ENCODE data around the gene CEP350. TPM values are rescaled to one million over a fixed set of nuclear protein-coding genes. Genes with fewer than 3 reads are reported as not detected.

Gene CEP350
- polyA plus RNA-seq, 1 donor (not counting 4 experiments of a cell fraction or from before 2014, with no cell fraction given) = 12.0 TPM

DNA sequence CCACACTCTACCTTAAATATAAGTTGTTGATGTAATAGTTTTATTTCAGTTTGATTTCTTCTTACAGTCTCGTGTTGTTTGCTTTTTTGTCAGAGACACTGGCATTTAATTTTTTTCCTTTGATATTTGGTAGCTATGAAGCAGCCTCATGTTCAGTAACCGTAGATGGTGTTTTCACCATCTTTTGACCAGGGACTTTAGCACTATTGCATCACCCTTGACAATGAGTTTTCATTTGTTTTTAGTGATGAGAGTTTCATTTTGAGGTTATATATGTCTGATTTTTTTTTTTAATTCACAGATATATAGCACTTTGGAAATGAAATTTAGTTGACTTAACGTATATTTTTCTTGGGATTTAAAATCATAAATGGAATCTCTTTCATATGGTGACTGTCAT is 36.2 kb downstream of the CEP350 start:
- H3K4me3 ChIP-seq (ENCODE audit: control insufficient read depth in 2 of 3, extremely low read depth in 1 of 3, insufficient read depth in 2 of 3, low read depth in 1 of 3, low read length in 3 of 3) = no peak overlapping the region
- H3K4me1 ChIP-seq (ENCODE audit: control insufficient read depth, extremely low read depth, insufficient read depth, low read length) = no peaks in the 10 kb centered on the region
- no peaks in the 10 kb centered on the region for H3K79me2 ChIP-seq (ENCODE audit: control insufficient read depth, insufficient read depth, low read length)
- no peak overlapping the region for H3K9ac ChIP-seq (ENCODE audit: control insufficient read depth, extremely low read depth, insufficient read depth, low read length)
- H3K9me3 ChIP-seq (ENCODE audit: control insufficient read depth, low read depth, low read length) = no peaks in the 10 kb centered on the region
- DNase-seq (ENCODE audit: low read depth, low spot score) (no peak), FAIRE-seq (no peak)
- no peak overlapping the region for H3K4me2 ChIP-seq (ENCODE audit: control insufficient read depth, extremely low read depth, insufficient read depth, low read depth, low read length)
- dilution Hi-C loops (cut with MboI; ENCODE audit: extremely low pct_ligation_motif_present, low sequenced_read_pairs) = no loop called here
- H3K27ac ChIP-seq (ENCODE audit: control insufficient read depth, insufficient read depth, low read length) = no peak overlapping the region
- no peak for TF ChIP-seq CTCF (optimal IDR thresholded peaks at IDR 0.05 in 1 of 3, IDR thresholded peaks at IDR 0.05 in 1 of 3, conservative IDR thresholded peaks at IDR 0.05 in 1 of 3; ENCODE audit: extremely low read depth in 1 of 3, insufficient read depth in 2 of 3, low read length in 3 of 3)
- no peak for TF ChIP-seq EZH2 (IDR thresholded peaks at IDR 0.05; ENCODE audit: low read length)
- no peaks in the 10 kb centered on the region for H3K36me3 ChIP-seq (ENCODE audit: control insufficient read depth in 2 of 2, extremely low read depth in 1 of 2, insufficient read depth in 2 of 2, low read length in 2 of 2)
- no peaks in the 10 kb centered on the region for H3K27me3 ChIP-seq (ENCODE audit: control insufficient read depth, extremely low read depth, insufficient read depth, low read length)
- no peaks in the 10 kb centered on the region for H4K20me1 ChIP-seq (ENCODE audit: control insufficient read depth, extremely low read depth, insufficient read depth, low read length)
- H3K9me1 ChIP-seq (ENCODE audit: control insufficient read depth, extremely low read depth, insufficient read depth, low read length) = no peaks in the 10 kb centered on the region
- H2AFZ ChIP-seq (ENCODE audit: control insufficient read depth, low read length) = no peak overlapping the region

DNA sequence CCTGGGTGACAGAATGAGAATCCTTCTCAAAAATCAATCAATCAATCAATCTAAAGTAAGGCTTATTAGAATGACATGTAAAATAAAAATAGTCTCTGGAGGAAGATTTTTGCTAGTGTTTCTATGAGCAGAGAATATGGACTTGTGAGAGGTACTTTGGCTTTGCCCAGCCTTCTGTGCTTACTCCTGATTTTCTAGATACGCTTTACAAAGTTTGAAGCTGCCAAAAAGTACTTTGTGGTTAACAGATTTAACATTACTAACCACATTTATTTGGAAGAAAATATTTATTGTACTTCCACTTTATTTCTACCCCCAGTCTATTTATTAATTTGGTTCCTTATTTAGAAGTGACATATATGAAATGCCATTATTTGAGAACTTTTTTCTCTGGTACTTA is 41.0 kb downstream of the CEP350 start:
- Histone ChIP-seq H3K4me3 (ENCODE audit: control insufficient read depth in 2 of 3, extremely low read depth in 1 of 3, insufficient read depth in 2 of 3, low read depth in 1 of 3, low read length in 3 of 3) (no peak overlapping the region), H3K4me2 (ENCODE audit: control insufficient read depth, extremely low read depth, insufficient read depth, low read depth, low read length) (no peak overlapping the region), H3K27me3 (ENCODE audit: control insufficient read depth, extremely low read depth, insufficient read depth, low read length) (no peaks in the 10 kb centered on the region), H3K9me3 (ENCODE audit: control insufficient read depth, low read depth, low read length) (no peaks in the 10 kb centered on the region), H3K27ac (ENCODE audit: control insufficient read depth, insufficient read depth, low read length) (no peak overlapping the region), H3K9ac (ENCODE audit: control insufficient read depth, extremely low read depth, insufficient read depth, low read length) (no peak overlapping the region), H3K36me3 (ENCODE audit: control insufficient read depth in 2 of 2, extremely low read depth in 1 of 2, insufficient read depth in 2 of 2, low read length in 2 of 2) (peaks cover 3 to 4% of the 10 kb centered on the region in 2 experiments), H4K20me1 (ENCODE audit: control insufficient read depth, extremely low read depth, insufficient read depth, low read length) (no peaks in the 10 kb centered on the region), H3K4me1 (ENCODE audit: control insufficient read depth, extremely low read depth, insufficient read depth, low read length) (no peaks in the 10 kb centered on the region), H3K79me2 (ENCODE audit: control insufficient read depth, insufficient read depth, low read length) (no peaks in the 10 kb centered on the region), H3K9me1 (ENCODE audit: control insufficient read depth, extremely low read depth, insufficient read depth, low read length) (no peaks in the 10 kb centered on the region), H2AFZ (ENCODE audit: control insufficient read depth, low read length) (no peak overlapping the region)
- DNase-seq (ENCODE audit: low read depth, low spot score) = no peak
- TF ChIP-seq CTCF (optimal IDR thresholded peaks at IDR 0.05 in 1 of 3, IDR thresholded peaks at IDR 0.05 in 1 of 3, conservative IDR thresholded peaks at IDR 0.05 in 1 of 3; ENCODE audit: extremely low read depth in 1 of 3, insufficient read depth in 2 of 3, low read length in 3 of 3) (no peak), EZH2 (IDR thresholded peaks at IDR 0.05; ENCODE audit: low read length) (no peak)
- no peak for FAIRE-seq
- dilution Hi-C loops (cut with MboI; ENCODE audit: extremely low pct_ligation_motif_present, low sequenced_read_pairs) = no loop called here

All from keratinocyte (primary cell).